Heart left ventricle (tissue), 16 donors: Measurements from ENCODE around the gene BARX1. TPM values are rescaled to one million over a fixed set of nuclear protein-coding genes. Genes with fewer than 3 reads are reported as not detected.

Experiments
- ATAC-seq, 4 donors: fragments of 200-7000 bp; cut with Tn5 transposase; one replicate each; pipeline ENCODE4 v1.9.1; 2020 to 2022; ENCODE audit warnings: moderate library complexity in 4 of 4, mild to moderate bottlenecking in 3 of 4, moderate number of reproducible peaks in 1 of 4
- DNase-seq, 5 donors: peaks; one replicate each; pipeline ENCODE4 v3.0.0-alpha.2; 2020
- H3K27ac ChIP-seq, 12 donors: fragments of 200-600 bp; sonication (generic) in 4 of 12; one replicate each; pipeline versions ENCODE4 v1.5.0 to v1.8.0; 2016 to 2022; ENCODE audit warnings: mild to moderate bottlenecking in 2 of 12
- H3K27me3 ChIP-seq, 9 donors: fragments of 200-600 bp; sonication (generic) in 2 of 9; one replicate each; pipeline versions ENCODE4 v1.5.1 to v1.8.0; 2016 to 2022; ENCODE audit warnings: mild to moderate bottlenecking in 3 of 9
- H3K36me3 ChIP-seq, 9 donors: fragments of 200-600 bp; sonication (generic) in 2 of 9; one replicate each; pipeline versions ENCODE4 v1.5.0 to v1.8.0; 2018 to 2022; ENCODE audit warnings: mild to moderate bottlenecking in 2 of 9
- H3K4me1 ChIP-seq, 12 donors: fragments of 200-600 bp; sonication (generic) in 4 of 12; one replicate each; pipeline versions ENCODE4 v1.5.0 to v1.8.0; 2016 to 2022; ENCODE audit warnings: mild to moderate bottlenecking in 3 of 12
- H3K4me3 ChIP-seq, 12 donors: fragments of 200-600 bp; sonication (generic) in 4 of 12; one replicate each; pipeline versions ENCODE4 v1.5.0 to v1.8.0; 2017 to 2022; ENCODE audit warnings: mild to moderate bottlenecking in 9 of 12, moderate library complexity in 4 of 12
- H3K9me3 ChIP-seq, 12 donors: fragments of 200-600 bp; sonication (generic) in 4 of 12; one replicate each; pipeline versions ENCODE4 v1.5.0 to v1.8.0; 2016 to 2022; ENCODE audit warnings: mild to moderate bottlenecking in 1 of 12
- CTCF ChIP-seq, 12 donors: fragments of 200-600 bp; sonication (generic) in 4 of 12; IDR thresholded peaks; one replicate each; pipeline versions ENCODE4 v1.5.0 to v1.8.0; 2018 to 2022; ENCODE audit warnings: antibody characterized with exemption in 12 of 12, mild to moderate bottlenecking in 5 of 12
- POLR2A ChIP-seq, 2 donors: fragments of 450-650 bp; IDR thresholded peaks; one replicate each; pipeline ENCODE4 v1.6.1; 2017; ENCODE audit warnings: antibody characterized with exemption in 2 of 2, mild to moderate bottlenecking in 2 of 2, moderate library complexity in 2 of 2
- WGBS, 4 donors: extraction: QIAGEN DNeasy Blood & Tissue Kit in 2 of 4; methylation state at CpG; one replicate each; pipeline versions ENCODE4 v1.1.5 to v1.1.7; 2013 to 2018; 5-methylcytosine and 5-hydroxymethylcytosine counted together
- intact Hi-C, 10 donors: fragments of 100-400 bp; cut with DNase I; formaldehyde crosslinking; loops; one replicate each; pipeline versions ENCODE4 v1.11.1 to v1.14.2; 2022
- long read RNA-seq, 3 donors: library from polyadenylated mRNA; unstranded; transcript quantifications; one replicate each; pipeline ENCODE4 v2.0.0, GENCODE V29; 2020 to 2021
- polyA plus RNA-seq, 2 donors: library from polyadenylated mRNA; stranded (reverse); fragments of 200-250 nt; gene quantifications; one replicate each; pipeline ENCODE4 v1.2.3, GENCODE V29; 2013
- total RNA-seq, 9 donors: library from RNA; depleted of rRNA in 2 of 9; stranded (reverse); fragments of >200 nt in 2 of 9; fragmentation: NEBNext Ultra II Directional in 3 of 9; extraction: Animal tissue kit (Norgen Biotek cat#: 25700) in 3 of 9; gene quantifications; one replicate each; pipeline versions ENCODE4 v1.1.0 to v1.2.4, GENCODE V29; 2016 to 2023
- donor health status: ischemic (EF 13 %, LVEDD 7.1; RV severe dilation, severe dysfunction).
- donor health status: healthy with polysubstance abuse.
- donor health status: DM: no; HTN: yes; CAD: no.
- donor health status: DM: no; HTN: no; CAD: no.
- donor health status: ischemic (EF 25% LVEDD 6.9; RV normal size, moderate dysfunction).
- donor health status: ischemic (EF 25% LVEDD 5.7; RV mildly dilated, moderate dysfunction).
- donor health status: healthy.
- donor health status: DM: yes; HTN: yes; CAD: no.
- donor health status: ischemic (EF 35%, LVEDD 5.7; RV mildly dilated, moderate dysfunction).
- donor health status: nonischemic (EF 11% LVEDD 7.7; RV severe dilation, severe dysfunction).
- donor health status: DM: yes; HTN: yes; CAD: no.
- donor health status: PGD.
- donor health status: ischemic (EF 29% LVEDD 5.4; RV normal size, mild dysfunction).
- donor health status: nonischemic (EF 23%, LVEDD 6.1; RV moderate dilation, normal function).

The BARX1 gene
- not detected for total RNA-seq
- not detected for polyA plus RNA-seq
- long read RNA-seq, donor 1: 0 reads
- long read RNA-seq, donor 2: 0 reads
- long read RNA-seq, donor 3: 0 reads

- Histone ChIP-seq H3K36me3 (no peaks in the 10 kb centered on the region), H3K27ac (no peak within 1 kb of the TSS), H3K27me3 (peaks cover 78 to 97% (median 95%) of the 10 kb centered on the region in 9 donors), H3K4me3 (peak within 1 kb of the TSS in 10 of 12 donors; percentile 5 to 41 (median 28)), H3K4me1 (peaks cover 11 to 74% (median 60%) of the 10 kb centered on the region in 12 donors), H3K9me3 (no peaks in the 10 kb centered on the region)
- intact Hi-C loops: loop anchor here in 2 of 10 donors (5.0 to 10.0 kb wide), 2 partner anchors 141 to 798 kb away; no protein-coding TSS in a partner anchor
- 1 to 2% (median 2%) methylated on average over 34 to 102 of the region's 102 CpGs for WGBS, 4 donors
- no peak for ATAC-seq
- TF ChIP-seq CTCF (IDR thresholded peaks at IDR 0.05): no peak
- no peak for TF ChIP-seq POLR2A (IDR thresholded peaks at IDR 0.05)
- peak in 1 of 5 donors; percentile 36 for DNase-seq
Measured at GRCh38 chr9:93955111-93955980, at the start of gene BARX1. Gene BARX1 (minus strand): TSS chr9:93955355. CDS start chr9:93955146, 209 bp downstream.

- H3K36me3 ChIP-seq: no peaks in the 10 kb centered on the region
- H3K4me1 ChIP-seq: no peaks in the 10 kb centered on the region
- peaks cover 0 to 19% (median 0%) of the 10 kb centered on the region in 12 donors for H3K9me3 ChIP-seq
- 28 to 35% (median 31%) methylated on average over 6 of the region's 6 CpGs for WGBS, 4 donors
- peak in 1 of 5 donors; percentile 13 for DNase-seq
- TF ChIP-seq CTCF (IDR thresholded peaks at IDR 0.05) (peak; percentile 33 to 62 (median 48)), POLR2A (IDR thresholded peaks at IDR 0.05) (no peak)
- peaks cover 0 to 11% (median 0%) of the 10 kb centered on the region in 9 donors for H3K27me3 ChIP-seq
- H3K27ac ChIP-seq: no peak overlapping the region
- ATAC-seq: peak in 2 of 4 donors; percentile 24 to 28
- intact Hi-C loops: loop anchor here in 2 of 10 donors (1.0 to 2.0 kb wide), 2 partner anchors 320 kb away; no protein-coding TSS in a partner anchor
- no peak overlapping the region for H3K4me3 ChIP-seq
Measured at GRCh38 chr9:94002316-94003140, 47.4 kb upstream of the BARX1 start.

- TF ChIP-seq POLR2A (IDR thresholded peaks at IDR 0.05): no peak
- TF ChIP-seq CTCF (IDR thresholded peaks at IDR 0.05): no peak
- H3K36me3 ChIP-seq: no peaks in the 10 kb centered on the region
- H3K9me3 ChIP-seq: peaks cover 0 to 11% (median 0%) of the 10 kb centered on the region in 12 donors
- no peak overlapping the region for H3K27ac ChIP-seq
- no peaks in the 10 kb centered on the region for H3K4me1 ChIP-seq
- no peak for ATAC-seq
- intact Hi-C loops: no loop called here
- no peak for DNase-seq
- peaks cover 0 to 12% (median 0%) of the 10 kb centered on the region in 9 donors for H3K27me3 ChIP-seq
- no peak overlapping the region for H3K4me3 ChIP-seq
Measured at GRCh38 chr9:93996863-93997262, 41.7 kb upstream of the BARX1 start.
